ENCODE measurements around the gene HRCT1.

HRCT1 gene

GRCh38 chr9:35905912-35906679 is at the start of gene HRCT1:
Gene HRCT1 (plus strand): TSS chr9:35906202. CDS start chr9:35906288, 86 bp downstream.
- H3K27ac Mint-ChIP-seq: no peak within 1 kb of the TSS
- no peaks in the 10 kb centered on the region for H3K36me3 Mint-ChIP-seq (ENCODE audit: low read depth)
- no peaks in the 10 kb centered on the region for H3K9me3 Mint-ChIP-seq
- H3K4me3 Mint-ChIP-seq: no peak within 1 kb of the TSS
- no peak for DNase-seq (ENCODE audit: low spot score)
- H3K27me3 Mint-ChIP-seq (ENCODE audit: low read depth): peaks cover 3% of the 10 kb centered on the region
- peaks cover 31% of the 10 kb centered on the region for H3K4me1 Mint-ChIP-seq (ENCODE audit: low read depth)

- Mint-ChIP-seq H3K4me1 (ENCODE audit: low read depth) (peaks cover 3% of the 10 kb centered on the region), H3K27ac (no peak overlapping the region), H3K27me3 (ENCODE audit: low read depth) (peaks cover 10% of the 10 kb centered on the region), H3K9me3 (no peaks in the 10 kb centered on the region), H3K36me3 (ENCODE audit: low read depth) (no peaks in the 10 kb centered on the region), H3K4me3 (no peak overlapping the region)
- DNase-seq (ENCODE audit: low spot score): no peak
These were observed 49.8 kb upstream of the HRCT1 start for GRCh38 chr9:35856206-35856605.

- H3K4me1 Mint-ChIP-seq (ENCODE audit: low read depth): peaks cover 3% of the 10 kb centered on the region
- H3K4me3 Mint-ChIP-seq: no peak overlapping the region
- DNase-seq (ENCODE audit: low spot score): no peak
- no peak overlapping the region for H3K27ac Mint-ChIP-seq
- no peaks in the 10 kb centered on the region for H3K9me3 Mint-ChIP-seq
- H3K36me3 Mint-ChIP-seq (ENCODE audit: low read depth): no peaks in the 10 kb centered on the region
- peaks cover 14% of the 10 kb centered on the region for H3K27me3 Mint-ChIP-seq (ENCODE audit: low read depth)
These were observed 49.1 kb upstream of the HRCT1 start for GRCh38 chr9:35856882-35857281.

GRCh38 chr9:35858458-35858857 is 47.5 kb upstream of the HRCT1 start:
- H3K36me3 Mint-ChIP-seq (ENCODE audit: low read depth): no peaks in the 10 kb centered on the region
- H3K27ac Mint-ChIP-seq: no peak overlapping the region
- H3K4me3 Mint-ChIP-seq: no peak overlapping the region
- H3K9me3 Mint-ChIP-seq: no peaks in the 10 kb centered on the region
- peaks cover 13% of the 10 kb centered on the region for H3K27me3 Mint-ChIP-seq (ENCODE audit: low read depth)
- DNase-seq (ENCODE audit: low spot score): no peak
- H3K4me1 Mint-ChIP-seq (ENCODE audit: low read depth): peaks cover 3% of the 10 kb centered on the region

- DNase-seq (ENCODE audit: low spot score): peak; percentile 5
These were observed 46.6 kb upstream of the HRCT1 start for GRCh38 chr9:35859310-35859989.

GRCh38 chr9:35859990-35860339 is 46.0 kb upstream of the HRCT1 start:
- no peak overlapping the region for H3K4me3 Mint-ChIP-seq
- no peaks in the 10 kb centered on the region for H3K9me3 Mint-ChIP-seq
- peaks cover 3% of the 10 kb centered on the region for H3K4me1 Mint-ChIP-seq (ENCODE audit: low read depth)
- H3K27ac Mint-ChIP-seq: no peak overlapping the region
- peaks cover 13% of the 10 kb centered on the region for H3K27me3 Mint-ChIP-seq (ENCODE audit: low read depth)
- peak; percentile 2 for DNase-seq (ENCODE audit: low spot score)
- H3K36me3 Mint-ChIP-seq (ENCODE audit: low read depth): no peaks in the 10 kb centered on the region

More at GRCh38 chr9:35859310-35859989, 46.6 kb upstream of the HRCT1 start:
- no peak overlapping the region for H3K27ac Mint-ChIP-seq
- H3K9me3 Mint-ChIP-seq: no peaks in the 10 kb centered on the region
- H3K27me3 Mint-ChIP-seq (ENCODE audit: low read depth): peaks cover 13% of the 10 kb centered on the region
- H3K36me3 Mint-ChIP-seq (ENCODE audit: low read depth): no peaks in the 10 kb centered on the region
- no peak overlapping the region for H3K4me3 Mint-ChIP-seq
- H3K4me1 Mint-ChIP-seq (ENCODE audit: low read depth): peaks cover 3% of the 10 kb centered on the region

- no peak overlapping the region for H3K4me3 Mint-ChIP-seq
- H3K9me3 Mint-ChIP-seq: no peaks in the 10 kb centered on the region
- H3K27me3 Mint-ChIP-seq (ENCODE audit: low read depth): peaks cover 13% of the 10 kb centered on the region
- peaks cover 3% of the 10 kb centered on the region for H3K4me1 Mint-ChIP-seq (ENCODE audit: low read depth)
- H3K27ac Mint-ChIP-seq: no peak overlapping the region
- DNase-seq (ENCODE audit: low spot score): peak; percentile 2
- no peaks in the 10 kb centered on the region for H3K36me3 Mint-ChIP-seq (ENCODE audit: low read depth)
These were observed 44.7 kb upstream of the HRCT1 start for GRCh38 chr9:35861161-35861897.

- no peaks in the 10 kb centered on the region for H3K9me3 Mint-ChIP-seq
- H3K4me3 Mint-ChIP-seq: no peak overlapping the region
- peaks cover 12% of the 10 kb centered on the region for H3K27me3 Mint-ChIP-seq (ENCODE audit: low read depth)
- no peak overlapping the region for H3K27ac Mint-ChIP-seq
- no peaks in the 10 kb centered on the region for H3K36me3 Mint-ChIP-seq (ENCODE audit: low read depth)
- no peak for DNase-seq (ENCODE audit: low spot score)
- H3K4me1 Mint-ChIP-seq (ENCODE audit: low read depth): peaks cover 3% of the 10 kb centered on the region
These were observed 43.7 kb upstream of the HRCT1 start for GRCh38 chr9:35862328-35862727.

GRCh38 chr9:35863583-35863982 is 42.4 kb upstream of the HRCT1 start:
- Mint-ChIP-seq H3K4me3 (no peak overlapping the region), H3K4me1 (ENCODE audit: low read depth) (peaks cover 2% of the 10 kb centered on the region), H3K27ac (no peak overlapping the region), H3K27me3 (ENCODE audit: low read depth) (peaks cover 10% of the 10 kb centered on the region), H3K9me3 (no peaks in the 10 kb centered on the region), H3K36me3 (ENCODE audit: low read depth) (no peaks in the 10 kb centered on the region)
- no peak for DNase-seq (ENCODE audit: low spot score)

GRCh38 chr9:35864695-35865255 is 41.2 kb upstream of the HRCT1 start:
- Mint-ChIP-seq H3K4me3 (no peak overlapping the region), H3K36me3 (ENCODE audit: low read depth) (no peaks in the 10 kb centered on the region), H3K9me3 (no peaks in the 10 kb centered on the region), H3K4me1 (ENCODE audit: low read depth) (no peaks in the 10 kb centered on the region), H3K27ac (no peak overlapping the region), H3K27me3 (ENCODE audit: low read depth) (peaks cover 10% of the 10 kb centered on the region)
- no peak for DNase-seq (ENCODE audit: low spot score)

GRCh38 chr9:35867538-35867937 is 38.5 kb upstream of the HRCT1 start:
- H3K9me3 Mint-ChIP-seq: no peaks in the 10 kb centered on the region
- no peaks in the 10 kb centered on the region for H3K4me1 Mint-ChIP-seq (ENCODE audit: low read depth)
- H3K36me3 Mint-ChIP-seq (ENCODE audit: low read depth): no peaks in the 10 kb centered on the region
- no peak overlapping the region for H3K27ac Mint-ChIP-seq
- H3K27me3 Mint-ChIP-seq (ENCODE audit: low read depth): peaks cover 2% of the 10 kb centered on the region
- DNase-seq (ENCODE audit: low spot score): no peak
- no peak overlapping the region for H3K4me3 Mint-ChIP-seq

- no peaks in the 10 kb centered on the region for H3K9me3 Mint-ChIP-seq
These were observed 37.1 kb upstream of the HRCT1 start for GRCh38 chr9:35868933-35869332.

GRCh38 chr9:35869621-35870216 is 36.3 kb upstream of the HRCT1 start:
- DNase-seq (ENCODE audit: low spot score): no peak
- no peaks in the 10 kb centered on the region for H3K9me3 Mint-ChIP-seq
- H3K4me3 Mint-ChIP-seq: no peak overlapping the region
- H3K27me3 Mint-ChIP-seq (ENCODE audit: low read depth): peaks cover 1% of the 10 kb centered on the region
- H3K36me3 Mint-ChIP-seq (ENCODE audit: low read depth): no peaks in the 10 kb centered on the region
- H3K27ac Mint-ChIP-seq: no peak overlapping the region
- H3K4me1 Mint-ChIP-seq (ENCODE audit: low read depth): no peaks in the 10 kb centered on the region

More at GRCh38 chr9:35868933-35869332, 37.1 kb upstream of the HRCT1 start:
- DNase-seq (ENCODE audit: low spot score): no peak
- Mint-ChIP-seq H3K36me3 (ENCODE audit: low read depth) (no peaks in the 10 kb centered on the region), H3K4me1 (ENCODE audit: low read depth) (no peaks in the 10 kb centered on the region), H3K27me3 (ENCODE audit: low read depth) (no peaks in the 10 kb centered on the region), H3K27ac (no peak overlapping the region), H3K4me3 (no peak overlapping the region)

Data from T-helper 2 cell treated with Interferon-gamma antibody and Interleukin-4, amounts not matched to agents 5 μg/mL and 100 μg/mL, for 36 hours (primary cell).